HG03097 (cell line): ENCODE results near the gene PRDM15.

Experiments used
- ATAC-seq: cut with Tn5 transposase; IDR thresholded peaks from one replicate; pipeline ENCODE4 v1.9.1; 2021; ENCODE audit not compliant: unreplicated experiment, low FRiP score

PRDM15 gene

GRCh38 chr21:41828884-41829360 lies 50.2 kb downstream of the PRDM15 start:
- no peak for ATAC-seq

GRCh38 chr21:41827951-41828883 lies 50.9 kb downstream of the PRDM15 start:
- no peak for ATAC-seq

- ATAC-seq, result no peak
Measured at GRCh38 chr21:41825881-41826280, 53.3 kb downstream of the PRDM15 start.

GRCh38 chr21:41825216-41825615 lies 53.9 kb downstream of the PRDM15 start:
- ATAC-seq, result no peak

GRCh38 chr21:41824466-41825207 lies 54.5 kb downstream of the PRDM15 start:
- no peak for ATAC-seq

- no peak for ATAC-seq
Measured at GRCh38 chr21:41823906-41824305, 55.2 kb downstream of the PRDM15 start.

- no peak for ATAC-seq
Measured at GRCh38 chr21:41823166-41823565, 56.0 kb downstream of the PRDM15 start.

GRCh38 chr21:41821756-41822431 lies 57.2 kb downstream of the PRDM15 start:
- ATAC-seq, result no peak

- no peak for ATAC-seq
Measured at GRCh38 chr21:41821081-41821755, 57.9 kb downstream of the PRDM15 start.

GRCh38 chr21:41820384-41821080 lies 58.6 kb downstream of the PRDM15 start:
- ATAC-seq, result no peak

GRCh38 chr21:41819856-41820281 lies 59.3 kb downstream of the PRDM15 start:
- ATAC-seq, result no peak

- no peak for ATAC-seq
Measured at GRCh38 chr21:41819236-41819855, 59.8 kb downstream of the PRDM15 start.

- no peak for ATAC-seq
Measured at GRCh38 chr21:41817877-41818855, 61.0 kb downstream of the PRDM15 start.

- no peak for ATAC-seq
Measured at GRCh38 chr21:41817228-41817627, 61.9 kb downstream of the PRDM15 start.

GRCh38 chr21:41816583-41817165 lies 62.5 kb downstream of the PRDM15 start:
- no peak for ATAC-seq

GRCh38 chr21:41815652-41816582 lies 63.2 kb downstream of the PRDM15 start:
- ATAC-seq, result no peak

GRCh38 chr21:41813226-41813625 lies 65.9 kb downstream of the PRDM15 start:
- ATAC-seq, result no peak
